ENCODE data around the gene AGBL1.

GRCh38 chr15:86764021-86764420 lies 684.4 kb downstream of the AGBL1 start:
- no peak for TF ChIP-seq CTCF (optimal IDR thresholded peaks at IDR 0.05 in 1 of 3, IDR thresholded peaks at IDR 0.05 in 1 of 3, conservative IDR thresholded peaks at IDR 0.05 in 1 of 3; ENCODE audit: extremely low read depth in 1 of 3, insufficient read depth in 2 of 3, low read length in 3 of 3)
- no peak for TF ChIP-seq EZH2 (IDR thresholded peaks at IDR 0.05; ENCODE audit: low read length)
